ENCODE measurements around the gene DOLPP1. TPM values are rescaled to one million over a fixed set of nuclear protein-coding genes. Genes with fewer than 3 reads are reported as not detected.

Gene DOLPP1
- total and polyA plus RNA-seq, 2 experiments from 2014 or later, result 19.0 to 19.3 TPM

GRCh38 chr9:129042016-129042415 is 38.9 kb upstream of the DOLPP1 start:
- H3K9me3 ChIP-seq (ENCODE audit: low read depth), result no peaks in the 10 kb centered on the region
- no peak overlapping the region for H3K27ac ChIP-seq
- peaks cover 4% of the 10 kb centered on the region for H3K4me1 ChIP-seq (ENCODE audit: low read depth)
- H3K4me3 ChIP-seq, result no peak overlapping the region
- TF ChIP-seq CTCF (IDR thresholded peaks at IDR 0.05; ENCODE audit: low read depth, low read length), result no peak
- peaks cover 18% of the 10 kb centered on the region for H3K36me3 ChIP-seq
- H3K27me3 ChIP-seq, result no peaks in the 10 kb centered on the region
- DNase-seq (ENCODE audit: low read depth in 1 of 2, low spot score in 1 of 2), result no peak

DNA sequence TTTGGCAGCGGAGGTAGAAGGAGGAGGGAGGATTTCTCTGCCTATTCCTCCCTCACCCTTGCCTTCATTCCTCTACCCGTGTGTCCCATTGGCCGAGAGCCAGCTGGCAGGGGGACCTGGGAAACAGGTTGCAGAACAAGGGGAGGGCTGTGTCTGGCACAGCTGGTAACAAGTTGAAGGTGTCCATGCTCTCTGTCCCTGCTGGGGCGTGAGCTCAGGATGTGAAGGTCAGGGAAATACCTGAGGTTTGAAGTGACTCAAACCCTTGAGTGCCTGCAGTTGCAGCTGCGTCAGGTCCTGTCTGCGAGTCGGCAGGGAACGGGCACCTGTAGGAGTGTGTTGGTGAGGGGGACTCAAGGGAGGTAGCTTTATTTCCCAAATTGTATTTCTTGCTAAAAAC is 28.3 kb upstream of the DOLPP1 start:
- Histone ChIP-seq H3K4me1 (ENCODE audit: low read depth) (no peaks in the 10 kb centered on the region), H3K27me3 (no peaks in the 10 kb centered on the region), H3K9me3 (ENCODE audit: low read depth) (no peaks in the 10 kb centered on the region), H3K27ac (no peak overlapping the region), H3K36me3 (peaks cover 23% of the 10 kb centered on the region), H3K4me3 (no peak overlapping the region)
- no peak for DNase-seq (ENCODE audit: low read depth in 1 of 2, low spot score in 1 of 2)
- no peak for TF ChIP-seq CTCF (IDR thresholded peaks at IDR 0.05; ENCODE audit: low read depth, low read length)

GRCh38 chr9:129053020-129053419 is 27.9 kb upstream of the DOLPP1 start:
- Histone ChIP-seq H3K9me3 (ENCODE audit: low read depth) (no peaks in the 10 kb centered on the region), H3K4me3 (no peak overlapping the region), H3K36me3 (peaks cover 19% of the 10 kb centered on the region), H3K27ac (no peak overlapping the region), H3K4me1 (ENCODE audit: low read depth) (no peaks in the 10 kb centered on the region), H3K27me3 (no peaks in the 10 kb centered on the region)
- TF ChIP-seq CTCF (IDR thresholded peaks at IDR 0.05; ENCODE audit: low read depth, low read length), result no peak
- DNase-seq (ENCODE audit: low read depth in 1 of 2, low spot score in 1 of 2), result no peak

DNA sequence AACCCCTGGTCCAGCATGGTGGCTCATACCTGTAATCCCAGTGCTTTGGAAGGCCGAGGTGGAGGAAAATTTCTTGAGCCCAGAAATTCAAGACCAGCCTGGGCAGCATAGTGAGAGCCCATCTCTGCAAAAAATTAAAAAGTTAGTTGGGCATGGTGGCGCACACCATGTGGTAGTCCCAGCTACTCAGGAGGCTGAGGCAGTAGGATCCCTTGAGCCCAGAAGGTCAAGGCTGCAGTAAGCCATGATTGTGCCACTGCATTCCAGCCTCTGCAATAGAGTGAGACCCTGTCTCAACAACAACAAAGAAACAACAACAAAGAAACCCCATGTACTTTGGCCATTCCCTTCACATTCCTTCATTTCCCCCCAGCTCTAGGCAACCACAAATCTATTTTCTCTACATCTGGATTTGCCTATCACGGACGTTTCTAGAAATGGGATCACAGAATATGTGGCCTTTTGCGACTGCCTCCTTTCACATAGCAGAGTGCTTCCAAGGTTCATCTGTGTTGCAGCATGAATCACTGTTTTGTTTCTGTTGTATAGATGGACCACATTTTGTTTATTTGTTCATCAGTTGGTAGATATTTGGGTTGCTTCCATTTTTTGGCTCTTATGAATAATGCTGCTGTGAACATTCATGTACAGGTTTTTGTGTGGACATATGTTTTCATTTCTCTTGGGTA is 26.6 kb upstream of the DOLPP1 start:
- Histone ChIP-seq H3K36me3 (peaks cover 10% of the 10 kb centered on the region), H3K27ac (no peak overlapping the region), H3K4me3 (no peak overlapping the region), H3K27me3 (no peaks in the 10 kb centered on the region), H3K4me1 (ENCODE audit: low read depth) (no peaks in the 10 kb centered on the region), H3K9me3 (ENCODE audit: low read depth) (no peaks in the 10 kb centered on the region)
- DNase-seq (ENCODE audit: low read depth in 1 of 2, low spot score in 1 of 2), result no peak
- no peak for TF ChIP-seq CTCF (IDR thresholded peaks at IDR 0.05; ENCODE audit: low read depth, low read length)

DNA sequence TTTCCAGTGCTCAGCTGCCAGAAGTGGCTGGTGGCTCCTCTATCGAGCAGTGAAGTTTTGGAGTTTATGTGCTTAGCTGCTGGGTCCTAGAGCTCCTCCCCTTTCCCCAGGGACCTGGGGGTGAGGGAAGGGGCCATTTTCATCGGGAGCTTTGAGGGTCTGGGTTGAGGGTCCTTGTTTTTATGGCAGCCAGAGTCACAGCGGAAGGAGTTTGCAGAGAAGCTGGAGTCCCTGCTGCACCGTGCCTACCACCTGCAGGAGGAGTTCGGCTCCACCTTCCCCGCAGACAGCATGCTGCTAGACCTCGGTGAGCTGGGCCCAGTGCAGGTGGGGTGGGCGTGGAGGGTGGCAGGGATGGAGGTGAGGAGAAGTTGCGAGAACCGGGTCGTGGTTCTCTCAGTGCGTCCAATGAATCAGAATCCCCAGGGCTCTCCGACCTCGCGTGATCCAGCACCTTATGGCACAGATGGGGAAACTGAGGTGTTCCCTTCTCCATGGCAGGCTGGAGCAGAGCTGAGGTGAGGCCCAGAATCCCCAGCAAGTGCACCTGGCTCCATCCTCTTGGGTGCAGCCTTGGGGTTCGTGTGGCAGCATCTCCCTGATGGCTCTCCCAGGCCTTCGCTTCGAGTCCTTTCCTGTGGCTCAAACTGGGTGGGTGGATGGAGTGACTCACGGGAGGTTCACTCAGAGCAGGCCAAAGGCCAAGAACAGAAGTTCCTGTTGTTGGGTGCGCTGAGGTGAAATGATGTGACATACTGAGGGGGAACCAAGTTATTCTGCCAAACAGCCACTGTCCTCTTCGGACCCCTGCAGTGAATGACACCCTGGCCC is 21.7 kb upstream of the DOLPP1 start:
- no peak overlapping the region for H3K27ac ChIP-seq
- no peaks in the 10 kb centered on the region for H3K9me3 ChIP-seq (ENCODE audit: low read depth)
- H3K4me3 ChIP-seq, result no peak overlapping the region
- H3K4me1 ChIP-seq (ENCODE audit: low read depth), result no peaks in the 10 kb centered on the region
- H3K27me3 ChIP-seq, result no peaks in the 10 kb centered on the region
- DNase-seq (ENCODE audit: low read depth in 1 of 2, low spot score in 1 of 2), result peak in 1 of 2 donors; percentile 34
- peaks cover 31% of the 10 kb centered on the region for H3K36me3 ChIP-seq
- no peak for TF ChIP-seq CTCF (IDR thresholded peaks at IDR 0.05; ENCODE audit: low read depth, low read length)
